GM23338 (cell line): ENCODE data around the gene OR1D5. TPM values are rescaled to one million over a fixed set of nuclear protein-coding genes. Genes with fewer than 3 reads are reported as not detected.

ENCODE experiments used
- ATAC-seq: fragments of 200-7000 bp; cut with Tn5 transposase; 3 replicates; pipeline ENCODE4 v1.9.1; 2020
- DNase-seq: peaks from one replicate; pipeline ENCODE4 v3.0.0-alpha.2; 2015; ENCODE audit warnings: low spot score
- H2AFZ ChIP-seq: fragments of 200-600 bp; sonication (generic); 2 replicates; pipeline ENCODE4 v1.8.0; 2016; ENCODE audit warnings: antibody characterized with exemption, mild to moderate bottlenecking, moderate library complexity
- H3F3A ChIP-seq: fragments of 200-600 bp; sonication (generic); replicated peaks from 2 replicates; pipeline ENCODE4 v1.8.0; 2017; ENCODE audit warnings: antibody characterized with exemption, mixed run types, low read depth
- H3K27ac ChIP-seq: fragments of 200-600 bp; sonication (generic); 2 replicates; pipeline ENCODE4 v1.6.1; 2016; ENCODE audit warnings: low read depth
- H3K27me3 ChIP-seq: fragments of 200-600 bp; sonication (generic); 2 replicates; pipeline ENCODE4 v1.8.0; 2016; ENCODE audit warnings: mild to moderate bottlenecking, mixed run types, moderate library complexity; ENCODE audit not compliant: insufficient read depth
- H3K36me3 ChIP-seq: fragments of 200-600 bp; sonication (generic); 2 replicates; pipeline ENCODE4 v1.8.0; 2016; ENCODE audit warnings: mild to moderate bottlenecking; ENCODE audit not compliant: insufficient read depth
- H3K4me1 ChIP-seq: fragments of 200-600 bp; sonication (generic); 2 replicates; pipeline ENCODE4 v1.8.0; 2016; ENCODE audit warnings: mild to moderate bottlenecking, moderate library complexity; ENCODE audit not compliant: insufficient read depth
- H3K4me2 ChIP-seq: fragments of 200-600 bp; sonication (generic); 2 replicates; pipeline ENCODE4 v1.7.1; 2017; ENCODE audit warnings: mixed run types
- H3K4me3 ChIP-seq: fragments of 200-600 bp; sonication (generic); 2 replicates; pipeline ENCODE4 v1.6.1; 2016; ENCODE audit warnings: mixed run types
- H3K79me2 ChIP-seq: fragments of 200-600 bp; sonication (generic); replicated peaks from 2 replicates; pipeline ENCODE4 v1.8.0; 2017; ENCODE audit warnings: mild to moderate bottlenecking; ENCODE audit not compliant: insufficient read depth
- H3K9me2 ChIP-seq: fragments of 200-600 bp; sonication (generic); 2 replicates; pipeline ENCODE4 v1.8.0; 2017; ENCODE audit not compliant: insufficient read depth
- H4K20me1 ChIP-seq: fragments of 200-600 bp; sonication (generic); replicated peaks from 2 replicates; pipeline ENCODE4 v1.8.0; 2017; ENCODE audit warnings: mild to moderate bottlenecking; ENCODE audit not compliant: insufficient read depth
- H3K27ac Mint-ChIP-seq: 2 replicates; pipeline ENCODE4 v1.8.0; 2020; ENCODE audit warnings: inconsistent platforms, mild to moderate bottlenecking, moderate library complexity, mixed read lengths
- H3K27me3 Mint-ChIP-seq: 3 replicates; pipeline ENCODE4 v1.8.0; 2022; ENCODE audit warnings: low read depth, mild to moderate bottlenecking, moderate library complexity, mixed read lengths, inconsistent platforms; ENCODE audit not compliant: insufficient read depth, poor library complexity
- H3K36me3 Mint-ChIP-seq: 3 replicates; pipeline ENCODE4 v1.8.0; 2021; ENCODE audit warnings: low read depth, mild to moderate bottlenecking, inconsistent platforms, moderate library complexity, mixed read lengths
- H3K4me1 Mint-ChIP-seq: 3 replicates; pipeline ENCODE4 v1.8.0; 2020; ENCODE audit warnings: mild to moderate bottlenecking, inconsistent platforms, mixed read lengths
- H3K4me3 Mint-ChIP-seq: 3 replicates; pipeline ENCODE4 v1.8.0; 2021; ENCODE audit warnings: moderate library complexity, mild to moderate bottlenecking, inconsistent platforms, mixed read lengths
- H3K9me3 Mint-ChIP-seq: 3 replicates; pipeline ENCODE4 v1.8.0; 2020; ENCODE audit warnings: moderate library complexity, mild to moderate bottlenecking, inconsistent platforms, mixed read lengths
- CREB1 ChIP-seq: fragments of 250-450 bp; sonication (Bioruptor Pico); IDR thresholded peaks from 2 replicates; pipeline ENCODE4 v1.5.0; 2020; ENCODE audit warnings: low read depth, mild to moderate bottlenecking, moderate library complexity
- CTCF ChIP-seq, 2 experiments: fragments of 200-600 bp in 1 of 2; sonication (generic) in 1 of 2; conservative IDR thresholded peaks; 2 replicates each; pipeline versions ENCODE4 v1.5.1 to v1.6.1; 2016 to 2017; ENCODE audit warnings: antibody characterized with exemption in 2 of 2, low read depth in 2 of 2, mild to moderate bottlenecking in 2 of 2, moderate library complexity in 1 of 2
- EZH2 ChIP-seq: fragments of 200-600 bp; sonication (generic); IDR thresholded peaks from one replicate; pipeline ENCODE4 v1.8.0; 2017; ENCODE audit warnings: antibody characterized with exemption, mild to moderate bottlenecking, low read depth; ENCODE audit not compliant: unreplicated experiment
- EZH2phosphoT487 ChIP-seq: fragments of 200-600 bp; sonication (generic); IDR thresholded peaks from one replicate; pipeline ENCODE4 v1.8.1; 2018; ENCODE audit warnings: antibody characterized with exemption; ENCODE audit not compliant: unreplicated experiment
- JUNB ChIP-seq: IDR thresholded peaks from one replicate; pipeline ENCODE4 v1.6.1; 2016; ENCODE audit warnings: antibody characterized with exemption; ENCODE audit not compliant: unreplicated experiment
- NANOG ChIP-seq: IDR thresholded peaks from 2 replicates; pipeline ENCODE4 v1.6.1; 2016; ENCODE audit warnings: antibody characterized with exemption, borderline replicate concordance
- POLR2AphosphoS5 ChIP-seq: IDR thresholded peaks from 2 replicates; pipeline ENCODE4 v1.6.1; 2016; ENCODE audit warnings: antibody characterized with exemption, low read depth
- REST ChIP-seq: IDR thresholded peaks from one replicate; pipeline ENCODE4 v1.6.1; 2018; ENCODE audit warnings: antibody characterized with exemption; ENCODE audit not compliant: unreplicated experiment
- STAT1 ChIP-seq: IDR thresholded peaks from one replicate; pipeline ENCODE4 v1.6.1; 2016; ENCODE audit warnings: antibody characterized with exemption; ENCODE audit not compliant: unreplicated experiment
- ZNF114 ChIP-seq: fragments of 250-450 bp; sonication (Bioruptor Pico); IDR thresholded peaks from 2 replicates; pipeline ENCODE4 v1.5.0; 2020; ENCODE audit warnings: mild to moderate bottlenecking, moderate library complexity
- ZNF331 ChIP-seq: fragments of 250-450 bp; sonication (Bioruptor Pico); IDR thresholded peaks from 2 replicates; pipeline ENCODE4 v1.5.0; 2020; ENCODE audit warnings: low read depth, mild to moderate bottlenecking, moderate library complexity
- polyA plus RNA-seq: library from polyadenylated mRNA; unstranded; fragments of >200 nt; fragmentation: Nextera tagmentation; extraction: Ambion mirVana; gene quantifications from 2 replicates; pipeline ENCODE4 v1.2.1, GENCODE V29; 2016
- total RNA-seq: library from RNA; depleted of rRNA; stranded (reverse); fragments of >200 nt; shearing (Covaris generic); gene quantifications from 2 replicates; pipeline ENCODE4 v1.2.3, GENCODE V29; 2014
- TF ChIP-seq, protein P1 (sequence below): IDR thresholded peaks from 2 replicates; pipeline ENCODE4 v1.6.1; 2016; ENCODE audit warnings: antibody characterized with exemption
- TF ChIP-seq, protein P2 (sequence below): fragments of 250-450 bp; sonication (Bioruptor Pico); IDR thresholded peaks from 2 replicates; pipeline ENCODE4 v1.5.0; 2020; ENCODE audit warnings: mild to moderate bottlenecking, moderate library complexity

OR1D5 gene
- total and polyA plus RNA-seq, 2 experiments from 2014 or later, result not detected

DNA sequence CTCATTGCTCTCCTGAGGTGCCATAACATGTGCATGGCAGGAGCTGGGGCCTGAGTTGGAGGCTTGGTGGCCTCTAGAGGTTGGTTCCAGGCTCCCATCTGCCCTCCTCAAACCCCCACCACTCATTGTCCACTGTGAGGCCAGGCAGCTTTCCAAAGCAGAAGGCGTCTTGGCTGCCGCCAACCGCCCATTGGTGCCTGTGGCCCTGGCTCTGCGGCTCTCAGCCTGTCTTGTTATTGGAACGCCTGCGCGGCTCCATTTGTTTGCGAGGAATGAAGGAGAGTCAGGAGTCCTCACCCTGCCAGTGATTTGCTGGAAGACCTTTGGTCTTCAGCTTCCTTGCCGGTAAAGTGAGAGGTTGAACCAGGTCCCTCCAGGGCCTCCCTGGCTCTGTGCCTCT lies 43.6 kb downstream of the OR1D5 start:
- Histone ChIP-seq H3K4me3 (no peak overlapping the region), H2AFZ (no peak overlapping the region), H4K20me1 (no peaks in the 10 kb centered on the region; the same call in 1 of the 2 replicates), H3K36me3 (peaks cover 31% of the 10 kb centered on the region), H3K79me2 (peaks cover 4% of the 10 kb centered on the region), H3K4me2 (no peak overlapping the region), H3K4me1 (no peaks in the 10 kb centered on the region), H3K27ac (no peak overlapping the region), H3K9me2 (no peaks in the 10 kb centered on the region), H3K27me3 (no peaks in the 10 kb centered on the region), H3F3A (no peaks in the 10 kb centered on the region)
- Mint-ChIP-seq H3K36me3 (peaks cover 60% of the 10 kb centered on the region), H3K9me3 (peaks cover 24% of the 10 kb centered on the region), H3K4me3 (no peak overlapping the region), H3K27me3 (peaks cover 4% of the 10 kb centered on the region), H3K27ac (no peak overlapping the region), H3K4me1 (no peaks in the 10 kb centered on the region)
- DNase-seq, result no peak
- TF ChIP-seq ZNF114 (CRISPR knock-in tag) (no peak), CTCF (conservative IDR thresholded peaks at IDR 0.05; ENCODE audit: low read depth in 2 of 2) (no peak), EZH2phosphoT487 (no peak), REST (no peak), JUNB (no peak), EZH2 (no peak), STAT1 (no peak), CREB1 (CRISPR knock-in tag) (no peak), ZNF331 (CRISPR knock-in tag) (no peak), NANOG (no peak), POLR2AphosphoS5 (no peak)
- TF ChIP-seq, protein P1, sequence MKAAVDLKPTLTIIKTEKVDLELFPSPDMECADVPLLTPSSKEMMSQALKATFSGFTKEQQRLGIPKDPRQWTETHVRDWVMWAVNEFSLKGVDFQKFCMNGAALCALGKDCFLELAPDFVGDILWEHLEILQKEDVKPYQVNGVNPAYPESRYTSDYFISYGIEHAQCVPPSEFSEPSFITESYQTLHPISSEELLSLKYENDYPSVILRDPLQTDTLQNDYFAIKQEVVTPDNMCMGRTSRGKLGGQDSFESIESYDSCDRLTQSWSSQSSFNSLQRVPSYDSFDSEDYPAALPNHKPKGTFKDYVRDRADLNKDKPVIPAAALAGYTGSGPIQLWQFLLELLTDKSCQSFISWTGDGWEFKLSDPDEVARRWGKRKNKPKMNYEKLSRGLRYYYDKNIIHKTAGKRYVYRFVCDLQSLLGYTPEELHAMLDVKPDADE, result no peak
- TF ChIP-seq, protein P2, sequence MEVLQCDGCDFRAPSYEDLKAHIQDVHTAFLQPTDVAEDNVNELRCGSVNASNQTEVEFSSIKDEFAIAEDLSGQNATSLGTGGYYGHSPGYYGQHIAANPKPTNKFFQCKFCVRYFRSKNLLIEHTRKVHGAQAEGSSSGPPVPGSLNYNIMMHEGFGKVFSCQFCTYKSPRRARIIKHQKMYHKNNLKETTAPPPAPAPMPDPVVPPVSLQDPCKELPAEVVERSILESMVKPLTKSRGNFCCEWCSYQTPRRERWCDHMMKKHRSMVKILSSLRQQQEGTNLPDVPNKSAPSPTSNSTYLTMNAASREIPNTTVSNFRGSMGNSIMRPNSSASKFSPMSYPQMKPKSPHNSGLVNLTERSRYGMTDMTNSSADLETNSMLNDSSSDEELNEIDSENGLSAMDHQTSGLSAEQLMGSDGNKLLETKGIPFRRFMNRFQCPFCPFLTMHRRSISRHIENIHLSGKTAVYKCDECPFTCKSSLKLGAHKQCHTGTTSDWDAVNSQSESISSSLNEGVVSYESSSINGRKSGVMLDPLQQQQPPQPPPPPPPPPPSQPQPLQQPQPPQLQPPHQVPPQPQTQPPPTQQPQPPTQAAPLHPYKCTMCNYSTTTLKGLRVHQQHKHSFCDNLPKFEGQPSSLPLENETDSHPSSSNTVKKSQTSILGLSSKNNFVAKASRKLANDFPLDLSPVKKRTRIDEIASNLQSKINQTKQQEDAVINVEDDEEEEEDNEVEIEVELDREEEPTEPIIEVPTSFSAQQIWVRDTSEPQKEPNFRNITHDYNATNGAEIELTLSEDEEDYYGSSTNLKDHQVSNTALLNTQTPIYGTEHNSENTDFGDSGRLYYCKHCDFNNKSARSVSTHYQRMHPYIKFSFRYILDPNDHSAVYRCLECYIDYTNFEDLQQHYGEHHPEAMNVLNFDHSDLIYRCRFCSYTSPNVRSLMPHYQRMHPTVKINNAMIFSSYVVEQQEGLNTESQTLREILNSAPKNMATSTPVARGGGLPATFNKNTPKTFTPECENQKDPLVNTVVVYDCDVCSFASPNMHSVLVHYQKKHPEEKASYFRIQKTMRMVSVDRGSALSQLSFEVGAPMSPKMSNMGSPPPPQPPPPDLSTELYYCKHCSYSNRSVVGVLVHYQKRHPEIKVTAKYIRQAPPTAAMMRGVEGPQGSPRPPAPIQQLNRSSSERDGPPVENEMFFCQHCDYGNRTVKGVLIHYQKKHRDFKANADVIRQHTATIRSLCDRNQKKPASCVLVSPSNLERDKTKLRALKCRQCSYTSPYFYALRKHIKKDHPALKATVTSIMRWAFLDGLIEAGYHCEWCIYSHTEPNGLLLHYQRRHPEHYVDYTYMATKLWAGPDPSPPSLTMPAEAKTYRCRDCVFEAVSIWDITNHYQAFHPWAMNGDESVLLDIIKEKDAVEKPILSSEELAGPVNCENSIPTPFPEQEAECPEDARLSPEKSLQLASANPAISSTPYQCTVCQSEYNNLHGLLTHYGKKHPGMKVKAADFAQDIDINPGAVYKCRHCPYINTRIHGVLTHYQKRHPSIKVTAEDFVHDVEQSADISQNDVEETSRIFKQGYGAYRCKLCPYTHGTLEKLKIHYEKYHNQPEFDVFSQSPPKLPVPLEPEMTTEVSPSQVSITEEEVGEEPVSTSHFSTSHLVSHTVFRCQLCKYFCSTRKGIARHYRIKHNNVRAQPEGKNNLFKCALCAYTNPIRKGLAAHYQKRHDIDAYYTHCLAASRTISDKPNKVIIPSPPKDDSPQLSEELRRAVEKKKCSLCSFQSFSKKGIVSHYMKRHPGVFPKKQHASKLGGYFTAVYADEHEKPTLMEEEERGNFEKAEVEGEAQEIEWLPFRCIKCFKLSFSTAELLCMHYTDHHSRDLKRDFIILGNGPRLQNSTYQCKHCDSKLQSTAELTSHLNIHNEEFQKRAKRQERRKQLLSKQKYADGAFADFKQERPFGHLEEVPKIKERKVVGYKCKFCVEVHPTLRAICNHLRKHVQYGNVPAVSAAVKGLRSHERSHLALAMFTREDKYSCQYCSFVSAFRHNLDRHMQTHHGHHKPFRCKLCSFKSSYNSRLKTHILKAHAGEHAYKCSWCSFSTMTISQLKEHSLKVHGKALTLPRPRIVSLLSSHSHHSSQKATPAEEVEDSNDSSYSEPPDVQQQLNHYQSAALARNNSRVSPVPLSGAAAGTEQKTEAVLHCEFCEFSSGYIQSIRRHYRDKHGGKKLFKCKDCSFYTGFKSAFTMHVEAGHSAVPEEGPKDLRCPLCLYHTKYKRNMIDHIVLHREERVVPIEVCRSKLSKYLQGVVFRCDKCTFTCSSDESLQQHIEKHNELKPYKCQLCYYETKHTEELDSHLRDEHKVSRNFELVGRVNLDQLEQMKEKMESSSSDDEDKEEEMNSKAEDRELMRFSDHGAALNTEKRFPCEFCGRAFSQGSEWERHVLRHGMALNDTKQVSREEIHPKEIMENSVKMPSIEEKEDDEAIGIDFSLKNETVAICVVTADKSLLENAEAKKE, result no peak
- no peak for ATAC-seq
